GM19397 (cell line): ENCODE measurements around the gene ACYP2.
"Not testable (repeated sequence)": the region's sequence is repeated elsewhere in the genome, so short reads cannot be mapped to it uniquely, and the experiment has no call there.

ENCODE experiments used
- ATAC-seq: cut with Tn5 transposase; IDR thresholded peaks from one replicate; pipeline ENCODE4 v1.9.1; 2021; ENCODE audit warnings: mild to moderate bottlenecking, moderate library complexity; ENCODE audit not compliant: unreplicated experiment

The ACYP2 gene

DNA sequence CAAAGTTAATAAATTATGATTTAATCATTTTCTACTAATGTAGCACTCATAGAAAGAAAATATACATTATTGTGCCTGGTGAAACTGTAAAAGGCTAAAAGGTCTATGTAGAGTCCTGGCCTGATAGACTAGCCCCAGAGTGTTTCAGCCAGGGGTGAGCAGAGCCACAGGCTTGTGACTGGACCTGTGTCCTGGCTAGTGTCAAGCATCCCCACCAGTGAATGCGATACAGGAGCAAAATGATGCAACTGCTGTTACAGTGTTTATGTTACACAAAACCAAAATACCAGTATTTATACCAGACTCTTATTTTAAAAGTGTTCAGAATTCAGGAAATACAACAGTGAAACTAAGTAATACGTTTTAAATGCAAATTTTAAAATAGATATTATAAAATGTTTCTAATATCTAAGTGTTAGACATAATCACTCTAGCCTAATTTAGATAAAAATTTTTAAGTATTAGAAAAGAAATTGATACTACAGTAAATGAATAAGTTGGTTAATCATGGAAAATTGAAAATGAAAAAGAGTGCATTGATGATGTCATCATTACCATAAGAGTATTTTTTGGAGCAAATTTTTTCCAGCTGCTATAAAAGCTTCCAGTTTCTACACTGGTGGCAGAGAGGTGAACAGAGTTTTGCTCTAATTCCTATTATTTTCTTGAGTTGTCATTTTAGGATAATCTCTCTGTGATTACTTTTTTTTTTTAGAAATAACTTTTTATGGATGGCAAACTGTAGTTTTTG, 146.8 kb downstream of the ACYP2 start:
- no peak for ATAC-seq

GRCh38 chr2:54265081-54265480, 149.7 kb downstream of the ACYP2 start:
- ATAC-seq = not testable (repeated sequence)

DNA sequence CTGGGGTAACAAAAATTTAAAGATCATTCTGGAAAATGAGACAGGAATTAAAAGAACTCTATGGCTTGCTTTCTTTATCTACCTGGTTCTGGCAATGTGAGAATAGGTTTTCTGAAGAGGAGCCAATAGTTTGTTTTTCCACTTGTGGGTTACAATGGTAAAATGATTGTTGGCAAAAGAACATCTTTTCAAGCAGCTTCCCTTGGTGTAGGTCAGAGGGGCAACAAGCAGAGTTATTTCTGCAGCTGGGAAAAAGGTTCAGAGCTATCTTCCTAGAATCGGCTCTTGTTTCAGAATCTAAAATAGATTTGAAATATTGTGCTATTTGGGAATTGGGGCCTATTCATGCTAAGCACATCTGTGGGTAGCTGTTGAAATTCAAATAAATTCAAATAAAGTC, 152.2 kb downstream of the ACYP2 start:
- ATAC-seq = no peak

DNA sequence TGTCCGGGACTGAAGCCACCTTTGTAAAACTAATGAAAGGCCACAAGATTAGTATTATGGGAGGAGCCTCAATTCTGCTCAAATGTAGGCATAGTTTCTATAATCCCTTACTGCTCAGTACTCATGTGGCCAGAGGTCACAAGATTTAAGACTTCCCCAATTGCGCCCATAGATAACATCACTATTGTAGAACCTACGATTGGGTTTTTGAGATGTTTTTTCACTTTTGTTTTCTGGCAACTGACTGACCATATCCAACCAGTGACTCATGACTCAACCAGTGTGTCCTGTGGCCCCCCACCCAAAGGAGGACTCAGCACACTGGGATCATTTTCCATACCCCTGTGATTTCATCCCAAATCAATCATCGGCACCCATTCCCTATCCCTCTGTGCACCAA, 155.8 kb downstream of the ACYP2 start:
- ATAC-seq = no peak

DNA sequence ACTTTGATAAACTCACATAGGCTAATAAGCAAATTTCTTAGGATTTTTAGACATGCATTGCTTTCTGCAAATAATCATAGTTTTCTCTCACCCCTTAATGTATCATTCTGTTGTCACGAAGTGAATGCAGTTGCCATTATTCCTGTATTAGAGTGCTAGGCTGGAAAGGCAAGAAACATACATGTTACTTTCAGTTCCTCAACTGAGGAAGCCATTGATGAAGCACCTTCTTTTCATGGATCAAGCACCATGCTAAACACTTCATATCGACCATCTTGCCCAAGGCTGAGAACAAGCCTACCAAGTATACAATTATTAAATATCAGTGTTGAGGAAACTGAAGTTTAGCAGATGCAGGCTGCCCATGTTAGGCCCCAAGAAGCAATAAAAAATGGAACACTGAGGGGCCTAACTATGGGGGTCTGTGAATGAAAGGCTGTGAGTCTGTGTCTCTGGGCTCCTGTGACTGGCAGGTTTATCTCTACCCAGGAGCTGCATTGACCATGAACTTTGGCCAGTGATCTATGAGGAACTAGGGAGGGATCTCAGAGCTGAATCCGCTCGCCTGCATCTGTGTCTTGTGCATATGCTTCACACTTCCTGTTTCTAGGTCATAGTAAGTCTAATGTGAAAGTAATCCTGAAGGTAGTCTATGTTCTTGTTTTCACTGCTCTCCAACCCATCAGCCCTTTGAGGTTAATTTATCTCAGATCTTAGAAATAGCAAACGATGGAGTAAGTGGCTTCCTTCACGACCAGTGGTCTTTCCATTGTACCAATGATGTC, 156.6 kb downstream of the ACYP2 start:
- ATAC-seq = no peak

DNA sequence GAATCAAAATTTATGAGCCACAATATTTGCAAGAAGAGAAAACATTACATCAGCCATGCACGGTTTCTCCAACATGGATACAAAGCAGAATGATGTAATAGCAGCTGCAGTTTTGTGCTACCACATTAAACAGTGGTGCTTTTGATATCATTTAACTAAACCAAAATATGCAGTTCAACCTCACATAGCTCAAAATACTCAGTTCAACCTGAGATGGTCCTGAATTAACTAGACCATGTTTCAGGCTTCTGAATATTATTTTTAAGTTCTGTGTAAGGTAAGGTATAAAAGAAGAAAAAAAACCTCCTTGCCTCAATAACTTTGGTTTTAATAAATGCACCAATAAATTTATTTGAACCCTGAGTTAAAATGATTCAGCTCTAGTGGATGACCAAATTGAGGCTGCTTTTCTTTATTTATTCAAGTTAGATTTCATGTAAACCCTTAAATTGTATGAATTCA, 159.4 kb downstream of the ACYP2 start:
- no peak for ATAC-seq

DNA sequence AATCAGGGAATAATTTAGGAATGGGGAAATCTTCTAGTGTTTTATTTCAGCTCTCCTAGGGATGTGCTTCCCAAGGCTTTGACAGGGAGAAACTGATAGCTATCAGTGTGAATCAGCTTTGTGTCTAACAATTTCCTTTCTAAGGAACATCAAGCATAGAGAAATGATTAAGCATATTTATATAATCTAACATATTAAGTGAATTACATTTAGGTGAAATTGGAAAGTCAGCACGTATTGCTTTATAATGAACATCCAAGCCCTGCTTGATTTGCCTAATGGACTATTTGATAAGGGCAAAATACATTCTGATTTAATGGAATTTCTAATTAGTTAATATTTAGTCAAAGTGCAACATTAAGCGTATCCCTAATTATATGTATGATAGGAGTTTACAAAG, 160.1 kb downstream of the ACYP2 start:
- ATAC-seq = no peak

DNA sequence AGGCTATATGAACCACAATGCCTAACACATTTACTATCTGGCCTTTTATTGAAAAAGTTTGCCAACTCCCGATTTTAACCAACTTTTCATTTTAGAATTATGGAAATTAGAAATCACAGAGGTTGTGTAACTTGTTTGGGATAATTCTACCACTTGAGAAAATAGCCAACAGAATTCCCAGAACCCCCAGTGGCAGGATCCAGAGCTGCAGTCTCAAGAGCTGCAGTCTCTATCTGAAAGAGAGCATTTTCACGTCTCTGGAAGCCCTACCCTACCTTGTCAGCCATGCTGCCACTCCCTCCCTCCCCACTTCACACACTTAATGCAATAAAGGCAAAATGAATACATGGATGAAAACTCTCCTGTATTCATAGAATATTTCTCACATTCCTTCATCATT, 164.0 kb downstream of the ACYP2 start:
- ATAC-seq = no peak

DNA sequence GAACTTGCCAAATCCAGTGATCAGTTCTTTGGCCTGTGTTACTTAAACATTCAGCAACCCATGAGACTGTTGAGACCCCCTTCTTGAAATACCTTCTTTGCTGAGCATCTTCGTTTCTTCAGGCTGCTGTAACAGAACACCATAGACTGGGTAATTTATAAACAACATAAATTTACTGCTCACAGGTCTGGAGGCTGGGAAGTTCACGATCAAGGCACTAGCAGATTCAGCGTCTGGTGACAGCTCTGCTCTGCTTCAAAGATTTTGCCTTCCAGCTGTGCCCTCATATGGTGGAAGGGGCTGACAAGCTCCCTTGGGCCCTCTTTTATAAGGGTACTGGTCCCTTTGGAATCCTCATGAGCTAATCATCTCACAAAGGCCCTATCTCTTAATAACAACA, 169.4 kb downstream of the ACYP2 start:
- no peak for ATAC-seq

DNA sequence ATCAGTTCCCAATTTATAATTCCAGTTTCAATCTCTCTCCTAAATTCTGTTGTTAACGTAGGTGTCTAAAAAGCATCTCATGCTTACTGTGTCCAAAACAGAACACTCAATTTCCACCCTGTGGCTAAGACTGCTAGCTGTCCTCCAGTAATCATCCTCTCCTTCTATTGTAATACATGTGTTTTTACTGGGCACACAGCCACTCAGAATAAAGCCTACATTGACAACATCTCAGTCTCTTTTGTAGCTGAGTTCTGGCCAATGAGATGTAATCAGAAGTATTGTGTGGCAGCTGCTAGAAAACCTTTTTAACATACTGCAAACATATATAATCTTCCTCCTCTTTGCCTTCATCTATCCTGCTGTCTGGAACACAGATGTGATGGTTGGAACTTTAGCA, 170.0 kb downstream of the ACYP2 start:
- no peak for ATAC-seq

DNA sequence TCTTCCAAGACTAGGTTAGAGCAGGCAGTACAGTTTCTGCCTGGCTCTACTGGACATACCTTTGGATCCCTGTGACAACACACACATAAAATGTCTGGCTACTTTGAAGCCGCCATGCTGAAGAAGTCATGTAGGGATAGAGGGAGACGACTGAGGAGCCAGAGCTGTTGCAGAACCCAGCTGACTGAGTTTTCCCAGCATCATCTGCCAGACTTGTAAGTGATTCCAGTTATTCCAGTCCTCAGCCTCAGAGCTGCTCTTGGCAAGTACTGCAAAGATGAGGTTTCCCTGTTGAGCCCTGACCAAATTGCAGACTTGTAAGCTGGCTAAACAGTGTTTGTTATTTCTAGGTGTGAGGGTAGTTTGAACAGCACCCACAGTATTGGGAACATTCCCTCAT, 172.1 kb downstream of the ACYP2 start:
- no peak for ATAC-seq

DNA sequence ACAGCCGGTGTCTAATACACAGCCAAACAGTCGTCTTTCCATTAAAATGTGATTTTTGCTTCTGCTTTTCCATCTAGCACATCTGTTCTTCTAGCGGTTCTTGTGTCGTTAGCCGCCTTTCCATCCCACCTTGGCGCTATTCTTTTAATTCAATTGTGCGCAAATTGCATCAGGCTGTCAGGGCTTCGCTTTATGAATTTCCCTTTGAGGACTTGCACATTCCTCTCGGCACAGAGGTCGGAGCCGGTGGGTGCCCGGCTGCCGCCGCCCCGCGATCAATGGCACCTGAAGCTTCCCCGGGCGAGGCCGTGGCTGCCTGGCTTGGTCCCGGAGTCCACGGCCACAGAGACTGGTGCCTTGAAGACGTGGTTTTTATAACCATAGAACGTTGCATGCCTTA, 174.5 kb downstream of the ACYP2 start:
- ATAC-seq = no peak

DNA sequence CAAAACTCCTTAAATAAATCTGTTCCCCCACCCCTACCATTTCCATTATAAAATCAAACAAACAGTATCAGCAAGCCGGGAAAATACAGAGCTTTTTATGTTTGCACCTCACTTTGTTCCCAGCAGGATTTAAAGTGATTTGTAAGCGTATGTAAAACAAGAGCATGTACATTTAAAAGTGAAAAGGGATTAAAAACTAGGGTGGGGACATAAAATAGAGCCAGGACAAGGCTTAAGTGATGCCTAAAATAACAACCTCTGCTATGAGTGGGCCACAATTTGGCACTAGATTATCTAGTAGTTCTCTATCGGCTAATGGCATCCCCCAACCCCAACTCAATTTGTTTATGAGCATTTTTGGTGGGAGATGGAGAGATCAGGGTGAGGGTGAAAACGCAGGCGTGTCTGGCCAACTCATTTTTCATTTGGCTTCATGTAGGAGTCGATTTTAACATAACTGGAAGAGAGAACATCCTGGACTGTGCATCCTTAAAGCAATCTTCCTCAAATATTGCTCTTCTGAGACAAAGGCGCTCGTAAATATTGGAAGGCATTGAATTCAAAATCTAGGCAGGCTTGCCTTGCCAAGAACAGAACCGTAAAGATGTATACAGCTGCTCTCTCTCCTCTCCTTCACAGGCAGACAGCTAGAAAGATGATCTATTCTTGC, 175.1 kb downstream of the ACYP2 start:
- no peak for ATAC-seq

GRCh38 chr2:54294665-54295064, 179.2 kb downstream of the ACYP2 start:
- ATAC-seq = not testable (repeated sequence)

DNA sequence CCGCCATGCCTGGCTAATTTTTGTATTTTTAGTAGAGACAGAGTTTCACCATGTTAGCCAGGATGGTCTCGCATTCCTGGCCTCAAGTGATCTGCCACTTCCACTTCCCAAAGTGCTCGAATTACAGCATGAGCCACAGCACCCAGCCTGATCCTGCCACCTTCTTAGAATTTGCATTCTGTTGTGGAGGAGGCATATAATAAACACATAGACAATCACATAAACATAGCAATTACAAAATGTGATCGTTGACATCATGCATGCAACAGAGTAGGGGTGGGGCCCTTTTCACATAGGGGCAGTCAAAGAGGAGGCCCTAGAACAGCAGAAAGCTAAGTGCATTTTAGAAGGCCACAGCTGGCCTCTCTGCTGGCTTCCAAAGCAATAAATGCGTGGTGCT, 180.5 kb downstream of the ACYP2 start:
- ATAC-seq = no peak

DNA sequence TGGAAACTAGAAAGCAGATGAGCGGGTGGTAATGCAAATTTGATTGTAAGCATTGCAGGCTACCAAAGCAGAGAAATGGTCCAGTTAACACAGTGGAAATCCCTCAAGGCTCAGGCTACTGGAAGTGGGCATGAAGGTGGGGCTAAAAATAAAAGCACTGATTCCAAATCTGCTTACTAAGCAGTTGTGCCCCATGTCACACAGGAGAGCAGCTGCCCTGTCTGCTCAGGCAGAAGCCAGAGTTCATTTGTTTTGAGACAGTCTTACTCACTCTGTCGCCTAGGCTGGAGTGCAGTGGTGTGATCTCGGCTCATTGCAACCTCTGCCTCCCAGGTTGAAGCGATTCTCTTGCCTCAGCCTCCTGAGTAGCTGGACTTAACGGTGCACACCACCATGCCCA, 183.1 kb downstream of the ACYP2 start:
- no peak for ATAC-seq

GRCh38 chr2:54303631-54304030, 188.2 kb downstream of the ACYP2 start:
- ATAC-seq = no peak

- ATAC-seq = no peak
Observed at GRCh38 chr2:54306556-54306955, 191.1 kb downstream of the ACYP2 start.

DNA sequence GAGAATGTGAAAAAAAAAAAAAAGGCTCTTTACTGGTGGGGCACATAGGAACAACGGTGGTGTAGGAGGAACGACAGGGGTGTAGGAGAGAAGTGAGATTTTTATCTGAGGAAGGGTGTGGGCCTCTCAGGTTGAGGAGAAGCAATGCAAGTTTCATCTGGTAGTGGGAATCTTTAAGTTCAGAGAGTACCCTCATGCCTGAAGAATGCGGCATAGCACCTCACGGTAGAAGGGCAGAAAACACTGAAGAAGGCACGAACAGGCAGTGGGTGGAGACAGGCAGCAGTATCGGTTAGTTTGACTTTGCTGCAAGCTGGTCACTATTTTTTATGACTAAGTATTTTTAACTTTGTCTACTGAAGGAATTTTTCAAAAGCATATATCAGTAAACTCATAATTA, 192.8 kb downstream of the ACYP2 start:
- ATAC-seq = no peak

- no peak for ATAC-seq
Observed at GRCh38 chr2:54308782-54309181, 193.4 kb downstream of the ACYP2 start.

DNA sequence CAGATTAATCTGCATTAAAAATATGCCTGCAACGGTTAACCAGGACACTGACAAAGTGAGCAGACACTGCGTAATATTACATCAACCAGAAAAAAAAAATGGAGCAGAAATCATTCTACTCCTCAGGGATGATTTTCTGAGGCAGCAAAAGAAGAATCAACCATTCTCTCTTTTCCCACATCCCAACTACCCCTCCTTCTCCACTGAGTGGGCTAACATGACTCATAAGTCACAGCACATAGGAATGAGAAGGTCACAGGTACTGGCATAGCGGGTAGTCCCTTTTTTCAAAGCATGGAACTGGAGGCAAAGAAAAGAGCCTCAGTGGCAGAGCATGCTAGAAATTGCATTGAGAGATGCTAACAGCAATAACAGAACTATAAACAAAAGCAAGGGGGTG, 194.9 kb downstream of the ACYP2 start:
- no peak for ATAC-seq

DNA sequence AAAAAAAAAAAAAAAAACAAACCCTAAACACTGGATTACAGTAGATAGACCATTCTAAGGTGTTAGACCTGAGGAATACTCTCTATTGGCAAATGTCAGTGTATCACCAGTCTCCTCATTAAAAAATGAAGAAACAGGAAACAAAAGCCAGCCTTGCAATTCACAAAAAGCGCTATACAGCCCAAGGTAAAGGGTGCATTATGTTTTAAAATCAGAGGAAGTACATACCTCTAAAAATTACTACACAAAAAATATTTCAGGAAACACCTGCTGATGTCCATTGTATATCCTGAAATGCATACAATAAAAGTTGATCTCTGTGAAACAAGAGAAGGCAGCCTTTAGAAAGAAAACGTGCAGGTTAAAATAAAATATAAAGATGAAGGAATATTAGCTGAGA, 195.5 kb downstream of the ACYP2 start:
- ATAC-seq = no peak
